T-helper 22 cell (primary cell): Measurements from ENCODE around the gene MS4A4A.
"Not testable (repeated sequence)": the region's sequence is repeated elsewhere in the genome, so short reads cannot be mapped to it uniquely, and the experiment has no call there.

Experiments
- DNase-seq: peaks from one replicate; pipeline ENCODE4 v3.0.0-alpha.2; 2020; ENCODE audit warnings: low read depth

Gene MS4A4A

GRCh38 chr11:60301884-60302283 lies 21.4 kb downstream of the MS4A4A start:
- not testable (repeated sequence) for DNase-seq

GRCh38 chr11:60303661-60304060 lies 23.2 kb downstream of the MS4A4A start:
- no peak for DNase-seq

GRCh38 chr11:60305906-60306619 lies 25.6 kb downstream of the MS4A4A start:
- DNase-seq, result no peak

DNA sequence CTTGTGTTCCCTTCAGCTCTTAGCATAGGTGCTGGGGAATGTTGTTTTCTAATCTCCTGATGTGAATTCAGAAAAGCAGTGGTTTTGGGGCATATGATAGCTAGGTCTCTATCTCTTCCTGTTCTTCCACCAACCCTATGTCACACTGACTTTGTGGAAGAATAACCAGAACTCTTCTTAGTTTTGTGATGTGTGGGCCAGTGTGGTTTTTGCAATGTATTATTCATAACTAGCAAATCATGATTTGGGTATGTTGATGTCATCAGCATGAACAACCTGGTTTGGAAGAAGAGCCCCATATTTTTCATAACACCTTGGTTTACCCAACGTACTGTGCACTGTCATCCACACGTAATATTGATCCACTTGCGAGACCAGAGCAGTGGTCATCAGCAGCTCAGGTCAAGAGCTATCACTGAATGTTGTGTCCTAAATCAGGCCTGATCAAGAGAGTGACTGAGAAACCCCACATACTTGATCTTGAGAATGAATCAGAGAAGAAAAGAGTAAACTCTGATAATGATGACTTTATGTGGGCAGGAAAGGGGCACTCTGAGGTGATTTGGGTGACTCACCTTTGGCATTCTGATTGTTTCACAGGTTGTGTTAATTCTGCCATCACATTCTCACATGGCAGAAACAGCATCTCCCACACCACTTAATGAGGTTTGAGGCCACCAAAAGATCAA lies 27.2 kb downstream of the MS4A4A start:
- DNase-seq, result no peak

DNA sequence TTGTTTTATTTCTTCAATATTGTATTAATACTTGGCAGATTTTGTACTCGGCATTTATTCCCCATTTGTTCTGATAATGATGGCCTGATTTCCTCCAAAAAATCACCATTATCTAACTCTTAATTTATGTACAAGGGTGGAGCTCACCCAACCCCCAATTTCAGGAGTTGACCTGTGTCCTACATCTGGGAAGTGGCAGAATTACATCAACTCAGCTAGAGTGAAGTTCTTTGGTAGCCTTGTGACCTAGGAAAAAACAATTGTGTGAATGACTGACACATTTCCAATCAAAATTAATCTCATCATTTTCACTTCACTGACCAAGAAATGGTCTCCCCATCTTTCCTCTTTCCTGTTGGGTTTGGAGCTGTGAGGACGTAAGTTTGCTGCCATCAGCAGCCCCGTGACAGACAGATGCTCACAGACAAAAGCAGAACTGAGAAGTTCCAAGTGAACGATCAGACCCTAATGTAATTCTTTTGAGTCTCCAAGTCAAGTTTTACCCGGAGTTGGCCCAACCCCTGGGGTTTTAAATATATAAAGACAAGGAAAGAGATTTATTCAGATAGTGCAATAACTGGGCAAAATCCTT lies 30.0 kb downstream of the MS4A4A start:
- DNase-seq, result no peak

GRCh38 chr11:60314635-60315321 lies 34.3 kb downstream of the MS4A4A start:
- no peak for DNase-seq

DNA sequence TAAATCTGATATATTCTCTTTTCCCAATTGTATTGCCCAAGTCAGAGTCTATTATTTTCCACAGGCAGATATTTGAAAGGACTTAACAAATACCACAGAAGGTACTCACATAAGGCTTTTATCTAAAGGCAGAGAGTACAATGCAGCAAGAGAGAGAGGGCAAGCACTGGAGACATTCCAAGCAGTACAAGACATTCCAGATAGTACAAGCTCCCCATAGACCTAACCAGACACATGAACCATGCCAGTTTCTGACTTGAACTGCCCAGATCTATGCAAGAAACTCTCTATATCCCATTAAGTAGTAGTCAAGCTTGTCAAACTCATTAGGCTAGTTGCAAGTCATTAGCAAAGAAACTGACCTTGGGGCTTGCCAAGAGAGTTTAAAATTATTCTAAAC lies 35.4 kb downstream of the MS4A4A start:
- no peak for DNase-seq

DNA sequence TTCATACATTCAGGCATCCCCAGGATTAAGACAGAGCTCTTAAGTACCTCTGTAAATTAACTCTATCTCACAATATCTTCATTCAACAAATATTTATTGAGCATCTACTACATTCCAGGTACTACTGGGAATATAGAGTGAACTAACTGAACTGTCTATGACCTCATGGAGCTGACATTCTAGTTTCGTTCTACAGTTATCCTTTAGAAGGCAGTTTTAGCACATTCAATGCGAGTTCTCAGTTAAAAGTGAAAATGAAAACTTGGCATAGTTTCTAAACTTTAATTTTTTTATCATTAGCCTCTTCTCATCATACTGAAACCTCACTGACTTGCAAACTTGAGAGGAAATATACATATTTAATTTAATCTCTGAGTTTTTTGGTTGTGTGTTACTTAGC lies 35.9 kb downstream of the MS4A4A start:
- DNase-seq, result no peak

DNA sequence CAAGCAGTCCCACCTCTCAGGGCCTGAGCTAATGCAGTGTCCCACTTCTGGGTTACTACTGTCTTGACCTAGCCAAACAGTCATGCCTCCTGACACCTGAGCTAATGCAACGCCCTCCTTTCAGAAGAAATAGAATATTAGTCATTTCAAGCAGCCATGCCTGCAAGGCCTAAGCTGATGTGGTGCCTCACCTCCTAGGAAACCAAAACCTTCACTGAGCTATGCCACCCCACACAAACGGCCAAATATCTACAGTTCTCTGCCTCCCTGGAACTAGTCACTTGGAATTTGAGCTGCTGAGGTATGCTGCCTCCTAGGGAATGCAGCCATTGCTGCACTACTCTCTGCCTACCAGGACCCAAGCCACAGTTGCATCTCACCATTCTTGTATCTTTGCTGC lies 38.3 kb downstream of the MS4A4A start:
- no peak for DNase-seq

DNA sequence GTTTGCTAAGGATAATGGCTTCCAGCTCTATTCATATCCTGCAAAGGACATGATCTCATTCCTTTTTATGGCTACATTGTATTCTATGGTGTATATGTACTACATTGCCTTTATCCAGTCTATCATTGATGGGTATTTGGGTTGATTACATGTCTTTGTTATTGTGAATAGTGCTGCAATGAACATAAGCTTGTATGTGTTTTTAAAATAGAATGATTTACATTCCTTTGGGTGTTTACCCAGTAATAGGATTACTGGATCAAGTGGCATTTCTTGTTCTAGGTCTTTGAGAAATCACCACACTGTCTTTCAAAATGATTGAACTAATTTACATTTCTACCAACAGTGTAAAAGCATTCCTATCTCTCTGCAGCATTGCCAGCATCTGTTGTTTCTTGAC lies 40.6 kb downstream of the MS4A4A start:
- no peak for DNase-seq

GRCh38 chr11:60326955-60327354 lies 46.5 kb downstream of the MS4A4A start, which contains the start of gene MS4A6E:
TSS of gene MS4A6E (plus strand) at chr11:60327255. CDS start at chr11:60334896, 7,641 bp downstream.
- no peak for DNase-seq

DNA sequence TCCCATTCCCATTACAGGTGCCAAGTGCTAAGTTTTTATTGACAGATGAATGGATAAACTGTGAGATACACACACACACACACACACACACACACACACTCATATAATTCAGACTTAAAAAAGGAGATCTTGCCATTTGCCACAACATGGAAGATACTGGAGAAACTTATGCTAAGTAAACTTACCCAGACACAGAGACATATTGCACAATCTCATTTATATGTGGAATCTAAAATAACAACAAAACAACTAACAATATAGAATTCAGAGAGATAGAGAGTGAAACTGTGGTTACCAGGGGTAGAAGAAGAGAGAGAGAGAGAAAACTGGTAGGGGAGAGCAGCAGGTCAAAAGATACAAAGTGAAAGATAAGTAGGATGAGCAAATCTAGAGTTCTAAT lies 48.0 kb downstream of the MS4A4A start:
- DNase-seq, result no peak

DNA sequence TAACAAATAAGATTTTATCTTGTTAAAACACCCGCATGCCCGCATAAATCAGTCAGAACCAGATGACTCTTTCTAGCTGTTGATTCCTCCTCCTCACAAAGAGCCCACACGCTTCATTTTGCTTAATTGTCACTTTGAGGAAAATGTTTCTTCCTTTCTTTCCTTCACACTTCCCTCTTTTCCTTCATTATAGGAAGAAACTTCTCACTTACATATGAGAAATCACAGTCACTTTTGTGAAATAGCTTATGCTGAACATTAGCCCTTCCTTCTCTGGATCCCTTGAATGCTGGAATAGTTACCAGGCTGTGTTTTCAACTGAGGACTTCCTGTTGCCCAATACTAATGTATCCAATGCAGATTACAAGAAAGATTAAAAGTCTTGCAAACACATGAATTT lies 52.4 kb downstream of the MS4A4A start:
- DNase-seq, result no peak

DNA sequence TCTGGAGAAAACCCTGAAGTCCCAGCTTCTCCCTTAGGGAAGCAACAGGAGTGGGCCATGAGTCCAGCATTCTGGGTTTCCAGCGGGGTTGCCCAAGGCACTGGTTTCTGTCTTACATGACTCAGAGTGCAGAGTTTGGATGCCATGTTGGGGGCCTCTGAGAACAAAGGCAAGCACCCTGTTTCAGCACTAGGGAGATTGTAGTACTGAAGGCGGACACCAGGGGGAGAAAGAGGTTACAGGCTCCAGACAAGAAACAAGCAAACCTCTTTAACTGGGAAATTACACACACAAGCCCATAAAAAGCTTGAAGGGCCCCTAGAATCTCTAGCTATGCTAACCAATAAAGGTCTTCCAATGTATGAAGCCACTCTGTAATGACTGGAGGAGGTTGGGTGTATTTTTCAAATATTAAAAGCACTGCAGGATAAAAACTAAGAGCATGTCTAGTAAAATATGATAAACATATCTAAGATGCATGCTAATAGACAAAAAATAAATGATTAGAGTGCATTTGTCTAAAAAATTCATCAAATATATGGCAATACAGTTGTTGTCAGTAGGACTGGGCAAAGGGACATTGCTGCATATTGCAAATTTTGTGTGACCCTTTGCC lies 53.6 kb downstream of the MS4A4A start:
- DNase-seq, result no peak

- no peak for DNase-seq
These were observed 56.4 kb downstream of the MS4A4A start for GRCh38 chr11:60336767-60337391.

GRCh38 chr11:60338053-60338452 lies 57.6 kb downstream of the MS4A4A start:
- no peak for DNase-seq

GRCh38 chr11:60339356-60339755 lies 58.9 kb downstream of the MS4A4A start:
- no peak for DNase-seq

DNA sequence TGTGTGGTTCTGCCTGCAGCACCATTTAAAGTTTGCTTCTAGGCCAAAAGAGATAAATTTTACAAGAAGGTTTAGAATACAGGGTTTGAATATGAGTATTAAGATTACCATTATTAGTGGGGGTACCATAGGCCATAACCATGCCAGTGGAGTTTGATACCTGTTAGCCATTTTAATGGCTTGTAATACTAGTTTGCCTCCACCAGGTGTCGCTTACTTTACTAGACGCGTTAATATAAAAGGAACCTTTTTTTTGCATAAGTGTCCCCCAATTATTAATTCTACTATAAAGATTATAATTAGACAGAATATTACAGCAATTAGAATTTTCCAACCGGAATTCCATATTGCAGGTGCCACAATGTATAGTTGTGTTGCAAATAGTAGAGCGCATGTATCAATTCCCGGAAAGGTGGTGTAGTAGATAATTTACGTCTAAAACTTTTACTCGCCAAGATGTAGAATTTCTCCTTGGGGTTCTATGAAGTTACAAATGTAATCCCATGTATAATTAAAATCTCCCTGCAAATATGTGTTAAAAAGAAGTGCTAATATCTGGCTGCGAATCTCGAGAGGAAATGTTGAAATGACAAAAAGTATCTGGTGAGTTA lies 62.7 kb downstream of the MS4A4A start:
- no peak for DNase-seq

DNA sequence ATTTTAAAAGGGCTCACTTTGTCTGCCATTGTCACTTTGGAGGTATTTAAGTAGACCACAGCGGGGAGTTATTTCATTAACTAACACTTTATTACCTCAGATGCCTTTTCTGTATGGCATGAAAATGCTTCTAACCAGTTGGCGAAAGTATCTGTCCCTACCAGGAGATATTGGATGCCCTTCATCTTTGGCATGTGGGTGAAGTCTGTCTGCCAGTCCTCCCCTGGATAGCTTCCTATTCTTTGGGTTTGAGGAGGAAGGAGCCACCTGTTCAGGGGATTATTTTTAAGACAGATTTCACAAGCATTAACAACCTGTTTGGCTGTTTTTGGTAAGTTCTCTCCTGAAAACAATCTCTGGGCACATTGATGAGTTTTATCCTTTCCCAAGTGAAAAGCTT lies 63.7 kb downstream of the MS4A4A start:
- no peak for DNase-seq

GRCh38 chr11:60345489-60345888 lies 65.0 kb downstream of the MS4A4A start:
- no peak for DNase-seq

DNA sequence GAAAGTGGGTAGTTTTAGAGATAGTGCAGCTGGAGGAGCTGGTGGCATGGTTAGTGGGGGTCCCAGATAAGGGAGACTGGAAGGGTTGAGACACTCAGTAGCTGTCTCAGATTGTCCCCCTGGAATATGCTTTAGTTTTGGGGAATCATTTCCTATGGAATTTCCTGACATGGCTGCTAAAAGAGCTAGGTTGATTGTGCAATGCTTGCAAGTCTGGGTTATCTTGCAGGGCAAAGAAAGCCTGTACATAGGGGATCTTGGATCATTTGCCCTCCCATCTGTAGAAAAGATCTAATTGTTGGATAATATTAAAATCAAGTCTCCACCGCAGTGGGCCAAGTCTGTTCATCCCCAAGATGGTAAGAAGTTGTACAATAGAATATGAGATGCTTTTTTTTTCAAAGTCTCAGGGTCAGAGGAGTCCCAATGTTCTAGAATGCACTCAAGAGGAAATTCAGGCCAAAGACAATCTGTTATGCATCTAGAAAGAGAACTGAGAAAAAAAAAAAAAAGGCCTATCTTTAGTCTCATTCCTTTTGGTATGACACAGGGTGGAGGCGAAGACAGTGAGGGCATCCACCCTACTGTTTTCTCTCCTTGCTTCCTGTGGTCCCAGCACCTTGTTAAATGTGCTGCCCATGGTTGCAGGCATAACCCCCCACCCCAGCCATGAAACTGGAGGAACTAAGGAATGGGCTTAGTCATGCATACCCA lies 66.8 kb downstream of the MS4A4A start:
- no peak for DNase-seq
